Cardiac muscle cell (in vitro differentiated cells and primary cell): ENCODE measurements around the gene FGD6. TPM values are rescaled to one million over a fixed set of nuclear protein-coding genes. Genes with fewer than 3 reads are reported as not detected.
A peak's percentile ranks its signal among the peaks of the same experiment; 100 is the strongest.

Experiments used
- DNase-seq, 2 donors: peaks; one replicate each; pipeline versions ENCODE4 v3.0.0 to v3.0.0-alpha.2; 2010 to 2017; ENCODE audit warnings: low read depth in 1 of 2, low spot score in 1 of 2
- H3K27ac ChIP-seq: fragments of 200-600 bp; sonication (generic); 2 replicates; pipeline ENCODE4 v1.5.1; 2016
- H3K27me3 ChIP-seq: fragments of 200-600 bp; sonication (generic); 2 replicates; pipeline ENCODE4 v1.6.0; 2016; ENCODE audit warnings: control low read depth
- H3K36me3 ChIP-seq: fragments of 200-600 bp; sonication (generic); 2 replicates; pipeline ENCODE4 v1.5.1; 2016; ENCODE audit warnings: control low read depth
- H3K4me1 ChIP-seq: fragments of 200-600 bp; sonication (generic); 2 replicates; pipeline ENCODE4 v1.8.1; 2017; ENCODE audit warnings: low read depth, mild to moderate bottlenecking, mixed run types
- H3K4me3 ChIP-seq: fragments of 200-600 bp; sonication (generic); 2 replicates; pipeline ENCODE4 v1.5.1; 2016; ENCODE audit warnings: mild to moderate bottlenecking
- H3K9me3 ChIP-seq: fragments of 200-600 bp; sonication (generic); 2 replicates; pipeline ENCODE4 v1.5.1; 2017; ENCODE audit warnings: low read depth, mild to moderate bottlenecking, control low read depth
- polyA plus RNA-seq: library from polyadenylated mRNA; unstranded; fragments of >200 nt; fragmentation: Nextera tagmentation; extraction: Ambion mirVana; gene quantifications from 2 replicates; pipeline ENCODE4 v1.2.1, GENCODE V29; 2016
- total RNA-seq: library from RNA; depleted of rRNA; stranded (reverse); fragments of >200 nt; gene quantifications from 2 replicates; pipeline ENCODE4 v1.2.3, GENCODE V29; 2016
- TF ChIP-seq, protein P1 (sequence below): IDR thresholded peaks from 2 replicates; pipeline ENCODE4 v1.5.1; 2012; ENCODE audit warnings: low read depth, mild to moderate bottlenecking, low read length

FGD6 gene
- total and polyA plus RNA-seq, 2 experiments from 2014 or later, result 10.7 to 19.4 TPM

GRCh38 chr12:95158919-95159318 is 58.3 kb downstream of the FGD6 start:
- Histone ChIP-seq H3K4me3 (no peak overlapping the region), H3K4me1 (peaks cover 23% of the 10 kb centered on the region), H3K36me3 (no peaks in the 10 kb centered on the region), H3K27ac (peak overlapping the region; percentile 92), H3K9me3 (no peaks in the 10 kb centered on the region), H3K27me3 (no peaks in the 10 kb centered on the region)
- TF ChIP-seq, protein P1, sequence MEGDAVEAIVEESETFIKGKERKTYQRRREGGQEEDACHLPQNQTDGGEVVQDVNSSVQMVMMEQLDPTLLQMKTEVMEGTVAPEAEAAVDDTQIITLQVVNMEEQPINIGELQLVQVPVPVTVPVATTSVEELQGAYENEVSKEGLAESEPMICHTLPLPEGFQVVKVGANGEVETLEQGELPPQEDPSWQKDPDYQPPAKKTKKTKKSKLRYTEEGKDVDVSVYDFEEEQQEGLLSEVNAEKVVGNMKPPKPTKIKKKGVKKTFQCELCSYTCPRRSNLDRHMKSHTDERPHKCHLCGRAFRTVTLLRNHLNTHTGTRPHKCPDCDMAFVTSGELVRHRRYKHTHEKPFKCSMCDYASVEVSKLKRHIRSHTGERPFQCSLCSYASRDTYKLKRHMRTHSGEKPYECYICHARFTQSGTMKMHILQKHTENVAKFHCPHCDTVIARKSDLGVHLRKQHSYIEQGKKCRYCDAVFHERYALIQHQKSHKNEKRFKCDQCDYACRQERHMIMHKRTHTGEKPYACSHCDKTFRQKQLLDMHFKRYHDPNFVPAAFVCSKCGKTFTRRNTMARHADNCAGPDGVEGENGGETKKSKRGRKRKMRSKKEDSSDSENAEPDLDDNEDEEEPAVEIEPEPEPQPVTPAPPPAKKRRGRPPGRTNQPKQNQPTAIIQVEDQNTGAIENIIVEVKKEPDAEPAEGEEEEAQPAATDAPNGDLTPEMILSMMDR, result no peak
- DNase-seq, result peak in 1 of 2 donors; percentile 70

- peak overlapping the region; percentile 52 for H3K27ac ChIP-seq
- DNase-seq, result no peak
- H3K27me3 ChIP-seq, result no peaks in the 10 kb centered on the region
- TF ChIP-seq, protein P1, result no peak
- H3K4me3 ChIP-seq, result no peak overlapping the region
- H3K4me1 ChIP-seq, result no peaks in the 10 kb centered on the region
- H3K36me3 ChIP-seq, result peaks cover 5% of the 10 kb centered on the region
- H3K9me3 ChIP-seq, result no peaks in the 10 kb centered on the region
Measured at GRCh38 chr12:95151821-95152220, 65.4 kb downstream of the FGD6 start.

- Histone ChIP-seq H3K36me3 (peaks cover 5% of the 10 kb centered on the region), H3K4me3 (no peak overlapping the region), H3K4me1 (no peaks in the 10 kb centered on the region), H3K27me3 (no peaks in the 10 kb centered on the region), H3K27ac (no peak overlapping the region), H3K9me3 (no peaks in the 10 kb centered on the region)
- TF ChIP-seq, protein P1, result no peak
- DNase-seq, result no peak
Measured at GRCh38 chr12:95151406-95151805, 65.9 kb downstream of the FGD6 start.

DNA sequence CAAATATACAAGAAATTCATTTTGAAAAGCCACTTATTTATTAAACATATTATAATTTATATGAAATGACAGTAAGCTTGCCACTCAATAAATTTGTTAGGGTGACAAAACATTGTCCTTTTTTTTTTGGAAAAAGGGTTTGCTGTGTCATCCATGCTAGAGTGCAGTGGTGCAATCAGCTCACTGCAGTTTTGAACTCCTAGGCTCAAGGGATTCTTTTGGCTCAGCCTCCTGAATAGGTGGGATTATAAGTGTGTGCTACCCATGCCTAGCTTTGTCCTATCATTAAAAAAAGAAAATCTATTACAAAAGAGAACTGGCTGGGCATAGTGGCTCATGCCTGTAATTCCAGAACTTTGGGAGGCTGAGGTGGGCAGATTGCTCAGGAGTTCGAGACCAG is 66.8 kb downstream of the FGD6 start:
- H3K27ac ChIP-seq, result no peak overlapping the region
- TF ChIP-seq, protein P1, result no peak
- no peaks in the 10 kb centered on the region for H3K9me3 ChIP-seq
- no peaks in the 10 kb centered on the region for H3K4me1 ChIP-seq
- no peak overlapping the region for H3K4me3 ChIP-seq
- H3K36me3 ChIP-seq, result peaks cover 5% of the 10 kb centered on the region
- H3K27me3 ChIP-seq, result no peaks in the 10 kb centered on the region
- DNase-seq, result no peak

DNA sequence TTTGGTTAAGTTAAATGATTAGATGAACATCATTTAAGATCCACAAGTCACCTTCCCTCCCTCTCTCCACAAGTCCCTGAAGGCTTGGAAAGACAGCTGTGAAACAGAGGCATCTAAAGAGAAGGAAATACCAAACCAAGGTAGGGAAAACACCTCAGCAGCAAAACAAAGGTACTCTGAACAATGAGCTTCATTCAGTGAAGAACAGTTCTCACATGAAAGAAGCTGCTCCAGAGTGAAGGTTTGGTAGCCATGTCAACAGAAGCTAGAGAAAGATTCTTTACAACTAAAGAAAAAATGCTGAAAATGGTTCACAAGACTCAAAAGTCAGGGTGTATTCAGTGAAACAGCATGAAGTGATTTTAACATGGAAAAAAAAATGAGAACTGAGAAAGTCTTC is 69.4 kb downstream of the FGD6 start:
- peaks cover 14% of the 10 kb centered on the region for H3K4me1 ChIP-seq
- peaks cover 4% of the 10 kb centered on the region for H3K36me3 ChIP-seq
- peak overlapping the region; percentile 27 for H3K27ac ChIP-seq
- H3K9me3 ChIP-seq, result no peaks in the 10 kb centered on the region
- TF ChIP-seq, protein P1, result no peak
- no peak for DNase-seq
- H3K4me3 ChIP-seq, result no peak overlapping the region
- H3K27me3 ChIP-seq, result no peaks in the 10 kb centered on the region

DNA sequence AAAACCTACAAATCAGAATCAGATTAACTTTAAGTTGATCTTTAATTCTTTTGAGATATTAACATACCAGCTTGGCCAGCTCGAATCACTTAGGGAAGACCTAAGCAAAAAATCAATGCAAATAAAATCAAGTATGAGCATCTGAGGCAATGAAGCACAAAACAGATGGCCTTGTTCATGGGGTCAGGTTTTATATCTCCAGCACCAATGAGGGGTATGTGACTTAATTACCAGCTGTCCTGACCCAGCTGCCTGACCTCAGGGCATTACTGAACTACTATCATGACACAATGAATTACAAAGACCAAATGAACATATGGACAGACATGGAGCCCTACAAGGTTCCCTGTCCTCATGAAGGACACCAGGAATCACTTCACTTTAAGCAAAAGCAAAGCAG is 70.5 kb downstream of the FGD6 start:
- H3K36me3 ChIP-seq, result peaks cover 1% of the 10 kb centered on the region
- no peak overlapping the region for H3K27ac ChIP-seq
- TF ChIP-seq, protein P1, result no peak
- H3K4me1 ChIP-seq, result peaks cover 15% of the 10 kb centered on the region
- no peak overlapping the region for H3K4me3 ChIP-seq
- no peaks in the 10 kb centered on the region for H3K9me3 ChIP-seq
- no peaks in the 10 kb centered on the region for H3K27me3 ChIP-seq
- DNase-seq, result no peak
